HL-60 (cell line): ENCODE measurements around the gene SRRM3.
A peak's percentile ranks its signal among the peaks of the same experiment; 100 is the strongest.
"Not testable (repeated sequence)": the region's sequence is repeated elsewhere in the genome, so short reads cannot be mapped to it uniquely, and the experiment has no call there.

Source experiments
- DNase-seq, 2 experiments: peaks; one replicate each; pipeline ENCODE4 v3.0.0-alpha.2; 2010 to 2020; ENCODE audit warnings: low read depth in 1 of 2, low spot score in 1 of 2
- H3K27ac ChIP-seq: fragments of 250-450 bp; sonication (Bioruptor Pico); replicated peaks from 2 replicates; pipeline ENCODE4 v1.5.1; 2020; ENCODE audit warnings: mild to moderate bottlenecking, moderate library complexity
- H3K27me3 ChIP-seq: fragments of 250-450 bp; sonication (Bioruptor Pico); 2 replicates; pipeline ENCODE4 v1.5.1; 2021; ENCODE audit warnings: mild to moderate bottlenecking, moderate library complexity; ENCODE audit not compliant: insufficient read depth, poor library complexity, severe bottlenecking
- H3K4me3 ChIP-seq: replicated peaks from 2 replicates; pipeline ENCODE4 v1.5.1; 2011; ENCODE audit warnings: mild to moderate bottlenecking, control low read depth, low read length; ENCODE audit not compliant: insufficient read depth
- CTCF ChIP-seq: IDR thresholded peaks from one replicate; pipeline ENCODE4 v1.5.1; 2011; ENCODE audit warnings: low read length, control low read depth, inconsistent platforms; ENCODE audit not compliant: insufficient read depth
- GABPA ChIP-seq: IDR thresholded peaks from 2 replicates; pipeline ENCODE4 v1.6.1; 2012; ENCODE audit warnings: low read depth
- POLR2AphosphoS5 ChIP-seq: IDR thresholded peaks from 2 replicates; pipeline ENCODE4 v1.6.1; 2012; ENCODE audit warnings: low read depth
- REST ChIP-seq: IDR thresholded peaks from 2 replicates; pipeline ENCODE4 v1.6.1; 2012; ENCODE audit warnings: low read depth; ENCODE audit not compliant: insufficient replicate concordance
- SPI1 ChIP-seq: IDR thresholded peaks from 2 replicates; pipeline ENCODE4 v1.6.1; 2012; ENCODE audit warnings: low read depth, mild to moderate bottlenecking, borderline replicate concordance

The SRRM3 gene

GRCh38 chr7:76155938-76156337, 45.8 kb upstream of the SRRM3 start:
- H3K4me3 ChIP-seq: no peak overlapping the region
- H3K27me3 ChIP-seq: no peaks in the 10 kb centered on the region
- peak; percentile 73 to 97 for DNase-seq
- TF ChIP-seq POLR2AphosphoS5 (peak; percentile 95), GABPA (no peak)
- peak overlapping the region; percentile 7; the same call in 1 of the 2 replicates for H3K27ac ChIP-seq

DNA sequence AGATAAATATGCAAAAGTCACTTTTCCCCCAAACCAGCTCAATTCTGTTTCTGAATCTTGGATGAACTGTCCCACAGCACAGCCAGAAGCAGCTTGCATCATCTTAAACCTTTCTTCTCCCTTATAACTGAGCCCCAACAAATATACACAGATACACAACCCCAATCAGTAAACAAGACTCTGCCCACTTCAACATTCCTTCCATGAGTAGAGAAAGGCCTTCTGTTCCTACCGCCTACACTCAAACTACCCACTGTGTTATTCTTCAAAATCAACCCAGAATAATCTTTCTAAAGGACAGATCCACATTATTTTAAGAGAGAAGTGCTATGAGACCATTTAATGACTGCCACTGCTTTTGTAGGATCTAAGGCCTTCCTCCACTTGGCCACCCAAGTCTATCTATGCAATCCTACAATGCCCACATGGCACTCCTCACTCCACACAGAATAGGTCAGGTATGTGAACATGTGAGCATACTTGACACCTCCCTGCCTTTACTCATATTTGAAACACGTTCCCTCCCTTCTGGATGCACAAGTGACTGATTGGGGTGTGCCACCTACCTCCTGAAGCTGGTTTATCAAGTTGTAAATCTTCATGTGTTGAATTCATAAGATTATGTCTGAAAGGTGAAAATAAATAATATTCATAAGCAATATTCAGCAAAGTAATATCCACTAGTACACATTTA, 44.6 kb upstream of the SRRM3 start:
- not testable (repeated sequence) for H3K4me3 ChIP-seq, DNase-seq, H3K27me3 ChIP-seq

DNA sequence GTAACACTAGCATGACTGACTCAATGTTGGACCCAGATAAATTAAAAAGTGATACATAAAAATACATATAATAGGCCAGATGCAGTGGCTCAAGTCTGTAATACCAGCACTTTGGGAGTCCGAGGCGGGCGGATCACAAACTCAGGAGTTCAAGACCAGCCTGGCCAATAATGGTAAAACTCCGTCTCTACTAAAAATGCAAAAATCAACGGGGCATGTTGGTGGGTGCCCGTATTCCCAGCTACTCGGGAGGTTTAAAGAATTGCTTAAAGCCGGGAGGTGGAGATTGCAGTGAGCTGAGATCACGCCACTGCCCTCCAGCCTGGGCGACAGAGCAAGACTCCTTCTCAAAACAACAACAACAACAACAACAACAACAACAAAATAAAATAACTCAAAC, 43.3 kb upstream of the SRRM3 start:
- not testable (repeated sequence) for H3K27me3 ChIP-seq, H3K27ac ChIP-seq, DNase-seq, H3K4me3 ChIP-seq

More for the DNA sequence above, 44.6 kb upstream of the SRRM3 start:
- H3K27ac ChIP-seq: not testable (repeated sequence)

- not testable (repeated sequence) for H3K27ac ChIP-seq, H3K4me3 ChIP-seq, DNase-seq, H3K27me3 ChIP-seq
These were observed 39.1 kb upstream of the SRRM3 start for GRCh38 chr7:76162416-76163170.

- not testable (repeated sequence) for H3K4me3 ChIP-seq, H3K27me3 ChIP-seq, H3K27ac ChIP-seq, DNase-seq
These were observed 37.9 kb upstream of the SRRM3 start for GRCh38 chr7:76163812-76164211.

DNA sequence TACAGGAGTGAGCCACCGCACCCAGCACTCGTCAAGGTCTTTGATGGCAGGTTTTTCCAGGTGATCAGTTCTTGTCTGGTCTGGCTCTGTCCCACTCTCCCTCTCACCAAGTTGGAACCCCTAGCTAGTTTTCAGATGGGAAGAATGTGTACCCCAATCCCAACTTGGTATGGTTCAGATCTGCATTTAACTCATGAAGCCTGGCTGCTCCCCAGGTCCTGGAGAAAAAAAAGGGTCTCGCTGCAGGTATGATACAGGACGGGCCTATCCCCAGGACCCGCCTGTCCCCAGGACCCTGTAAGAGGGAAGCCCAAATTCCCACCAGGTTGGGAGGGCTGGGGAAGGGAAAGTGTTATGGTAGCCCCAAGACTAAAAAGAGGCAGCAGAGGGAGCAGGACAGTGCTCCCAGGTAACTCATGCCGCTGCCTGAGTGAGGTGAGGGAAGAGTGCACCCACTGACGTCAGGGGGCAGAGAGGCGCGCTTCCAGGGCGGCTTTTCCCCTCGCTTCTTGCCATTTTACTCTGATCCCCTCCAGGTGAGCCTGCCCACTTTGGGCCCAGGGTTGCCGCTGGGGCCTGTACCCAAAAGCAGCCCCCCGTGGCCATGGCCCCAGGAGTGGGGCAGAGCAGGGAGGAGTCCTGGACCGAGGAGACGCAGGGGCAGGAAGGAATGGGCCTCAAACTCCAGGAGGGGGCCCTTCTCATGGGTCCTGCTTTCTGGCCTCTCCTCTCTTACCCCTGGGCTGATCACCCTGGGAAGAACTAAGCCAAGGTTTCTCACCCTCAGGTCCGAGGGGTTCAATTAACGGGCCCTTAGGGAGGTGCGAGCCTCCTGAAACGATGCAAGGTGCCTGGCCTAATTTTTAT, 36.4 kb upstream of the SRRM3 start:
- TF ChIP-seq GABPA: no peak
- no peak for TF ChIP-seq CTCF
- H3K4me3 ChIP-seq: no peak overlapping the region
- no peak for DNase-seq
- H3K27me3 ChIP-seq: no peaks in the 10 kb centered on the region
- no peak overlapping the region; the same call in 1 of the 2 replicates for H3K27ac ChIP-seq

DNA sequence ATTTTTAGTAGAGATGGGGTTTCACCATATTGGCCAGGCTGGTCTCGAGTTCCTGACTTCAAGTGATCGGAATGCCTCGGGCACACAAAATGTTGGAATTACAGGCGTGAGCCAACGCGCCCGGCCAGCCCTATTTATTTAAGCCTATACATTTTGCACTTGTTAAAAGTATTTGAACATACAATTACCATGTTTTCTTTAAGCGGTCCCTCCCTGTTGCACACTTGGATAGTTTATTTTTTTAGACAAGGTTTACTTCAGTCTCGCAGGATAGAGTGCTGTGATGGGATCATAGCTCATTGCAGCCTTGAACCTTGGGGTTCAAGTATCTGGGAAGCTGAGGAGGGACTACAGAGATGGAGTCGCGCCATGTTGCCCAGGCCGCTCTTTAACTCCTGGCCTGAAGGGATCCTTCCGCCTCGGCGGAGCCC, 35.7 kb upstream of the SRRM3 start:
- H3K27ac ChIP-seq: peak overlapping the region; percentile 68
- peak overlapping the region; percentile 85 for H3K4me3 ChIP-seq
- DNase-seq: no peak
- no peaks in the 10 kb centered on the region for H3K27me3 ChIP-seq
- TF ChIP-seq CTCF: no peak
- no peak for TF ChIP-seq GABPA
- peak; percentile 6 for TF ChIP-seq REST
- no peak for TF ChIP-seq SPI1
